IPS-NIHi11 (cell line): ENCODE results near the gene CENPP.
"Not testable (repeated sequence)": the region's sequence is repeated elsewhere in the genome, so short reads cannot be mapped to it uniquely, and the experiment has no call there.

Source experiments
- DNase-seq: peaks from one replicate; pipeline ENCODE4 v3.0.0; 2012; ENCODE audit warnings: mixed read lengths, low spot score

Gene CENPP

DNA sequence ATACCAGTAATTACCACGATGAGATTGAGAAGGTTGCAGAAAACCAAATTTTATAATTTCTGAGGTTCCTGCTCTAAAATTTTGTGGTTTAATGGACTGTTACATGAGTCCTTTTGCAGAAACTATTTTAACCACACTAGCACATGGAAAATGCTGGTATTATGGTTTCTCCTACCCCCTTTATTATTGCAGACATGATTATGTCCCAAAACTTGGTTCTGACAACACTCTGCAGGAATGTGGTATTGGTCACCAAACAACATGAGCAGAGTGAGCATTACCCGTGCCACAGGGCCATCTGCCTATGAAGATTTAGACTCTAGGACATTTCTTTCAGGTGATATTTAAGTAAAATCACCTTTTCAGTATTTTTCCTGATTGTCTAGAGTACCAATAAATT is 212.8 kb downstream of the CENPP start:
- no peak for DNase-seq

DNA sequence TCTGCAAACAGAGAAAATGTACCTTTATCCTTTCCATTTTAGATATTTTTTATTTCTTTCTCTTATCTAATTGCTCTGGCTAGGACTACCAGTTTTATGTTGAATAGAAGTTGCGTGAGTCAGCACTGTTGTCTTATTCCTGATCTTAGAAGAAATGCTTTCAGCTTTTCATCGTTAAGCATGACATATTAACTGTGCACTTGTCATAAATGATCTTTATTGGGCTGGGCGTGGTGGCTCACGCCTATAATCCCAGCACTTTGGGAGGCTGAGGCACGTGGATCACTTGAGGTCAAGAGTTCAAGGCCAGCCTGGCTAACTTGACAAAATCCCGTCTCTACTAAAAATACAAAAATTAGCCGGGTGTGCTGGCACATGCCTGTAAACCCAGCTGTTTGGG is 218.2 kb downstream of the CENPP start:
- DNase-seq: no peak

DNA sequence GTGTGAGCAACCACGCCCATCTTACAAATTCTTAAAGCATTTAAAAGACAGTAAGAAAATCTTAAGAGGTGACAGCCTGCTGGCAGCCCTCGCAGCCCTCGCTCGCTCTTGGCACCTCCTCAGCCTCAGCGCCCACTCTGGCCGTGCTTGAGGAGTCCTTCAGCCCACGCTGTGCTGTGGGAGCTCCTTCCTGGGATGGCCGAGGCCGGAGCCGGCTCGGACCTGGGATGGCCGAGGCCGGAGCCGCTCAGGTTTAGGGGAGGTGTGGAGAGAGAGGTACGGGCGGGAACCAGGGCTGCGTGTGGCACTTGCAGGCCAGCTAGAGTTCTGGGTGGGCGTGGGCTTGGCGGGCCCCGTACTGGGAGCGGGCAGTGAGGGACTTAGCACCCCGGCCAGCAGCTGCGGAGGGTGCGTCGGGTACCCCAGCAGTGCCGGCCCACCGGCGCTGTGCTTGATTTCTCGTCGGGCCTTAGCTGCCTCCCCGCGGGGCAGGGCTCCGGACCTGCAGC is 219.3 kb downstream of the CENPP start:
- no peak for DNase-seq

DNA sequence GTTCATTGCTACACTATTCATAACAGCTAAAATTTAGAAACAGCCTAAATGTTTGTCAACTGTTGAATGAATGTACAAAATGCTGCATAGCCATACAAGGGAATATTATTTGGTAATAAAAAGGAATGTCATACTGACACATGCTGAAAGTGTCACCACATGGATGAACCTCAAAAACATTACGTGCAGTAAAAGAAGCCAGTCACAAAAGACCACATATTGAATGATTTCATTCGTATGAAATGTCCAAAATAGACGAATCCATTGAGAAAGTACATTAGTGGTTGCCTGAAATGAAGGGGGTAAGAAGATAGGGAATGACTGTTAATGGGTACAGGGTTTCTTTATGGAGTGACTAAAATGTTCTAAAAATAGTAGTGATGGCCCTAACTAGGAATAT is 221.6 kb downstream of the CENPP start:
- no peak for DNase-seq

DNA sequence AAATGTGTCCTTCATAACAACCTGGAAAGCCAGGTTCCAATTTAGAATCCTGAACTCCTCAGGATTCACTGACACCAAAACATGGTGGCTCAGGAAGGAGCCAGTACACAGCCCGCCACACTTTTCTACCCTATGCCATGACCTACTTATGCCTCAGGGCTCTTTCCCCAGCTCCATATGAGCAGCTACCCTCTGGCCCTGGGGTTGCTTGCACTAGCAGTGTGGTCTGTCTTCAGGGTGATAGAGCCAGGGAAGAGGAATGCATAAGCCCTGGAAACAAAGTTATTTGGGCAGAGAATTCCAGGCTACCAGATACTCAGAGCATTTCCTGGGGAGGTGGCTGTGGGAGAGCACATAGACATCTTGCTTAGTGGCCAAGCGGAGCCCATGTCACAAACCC is 225.0 kb downstream of the CENPP start:
- DNase-seq: no peak

DNA sequence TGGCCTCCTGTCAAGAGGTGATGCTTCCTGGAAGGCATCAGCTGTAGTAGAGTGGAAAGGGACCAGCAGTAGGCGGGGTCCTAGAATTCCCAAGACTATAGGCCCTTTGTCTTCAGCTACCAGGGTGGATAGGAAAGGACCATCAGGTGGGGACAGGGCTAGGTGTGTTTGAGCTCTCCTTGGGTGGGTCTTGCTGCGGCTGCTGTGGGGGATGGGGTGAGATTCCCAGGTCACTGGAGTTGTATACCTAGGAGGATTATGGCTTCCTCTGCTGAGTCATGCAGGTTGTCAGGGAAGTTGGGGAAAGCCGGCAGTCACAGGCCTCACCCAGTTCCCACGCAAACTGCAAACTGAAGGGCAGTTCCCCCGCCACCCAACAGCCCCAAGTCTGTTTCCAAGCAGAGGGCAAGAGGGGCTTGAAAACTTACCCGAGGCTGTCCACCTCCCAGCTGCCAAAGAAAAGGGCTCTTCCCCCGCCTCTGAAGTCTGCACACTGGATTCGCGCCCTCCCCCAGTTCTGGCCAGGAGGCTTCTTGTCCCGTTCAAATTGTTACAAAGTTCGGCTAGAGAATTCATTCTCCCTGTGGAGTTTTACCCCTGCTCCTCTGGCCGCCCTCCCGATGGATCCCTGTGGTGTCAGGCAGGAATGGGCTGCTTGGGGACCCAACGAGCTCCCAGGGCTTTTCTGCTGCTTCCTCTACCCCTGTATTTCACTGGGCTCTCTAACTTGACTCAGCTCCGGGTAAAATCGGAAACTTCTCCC is 233.0 kb downstream of the CENPP start:
- DNase-seq: no peak

DNA sequence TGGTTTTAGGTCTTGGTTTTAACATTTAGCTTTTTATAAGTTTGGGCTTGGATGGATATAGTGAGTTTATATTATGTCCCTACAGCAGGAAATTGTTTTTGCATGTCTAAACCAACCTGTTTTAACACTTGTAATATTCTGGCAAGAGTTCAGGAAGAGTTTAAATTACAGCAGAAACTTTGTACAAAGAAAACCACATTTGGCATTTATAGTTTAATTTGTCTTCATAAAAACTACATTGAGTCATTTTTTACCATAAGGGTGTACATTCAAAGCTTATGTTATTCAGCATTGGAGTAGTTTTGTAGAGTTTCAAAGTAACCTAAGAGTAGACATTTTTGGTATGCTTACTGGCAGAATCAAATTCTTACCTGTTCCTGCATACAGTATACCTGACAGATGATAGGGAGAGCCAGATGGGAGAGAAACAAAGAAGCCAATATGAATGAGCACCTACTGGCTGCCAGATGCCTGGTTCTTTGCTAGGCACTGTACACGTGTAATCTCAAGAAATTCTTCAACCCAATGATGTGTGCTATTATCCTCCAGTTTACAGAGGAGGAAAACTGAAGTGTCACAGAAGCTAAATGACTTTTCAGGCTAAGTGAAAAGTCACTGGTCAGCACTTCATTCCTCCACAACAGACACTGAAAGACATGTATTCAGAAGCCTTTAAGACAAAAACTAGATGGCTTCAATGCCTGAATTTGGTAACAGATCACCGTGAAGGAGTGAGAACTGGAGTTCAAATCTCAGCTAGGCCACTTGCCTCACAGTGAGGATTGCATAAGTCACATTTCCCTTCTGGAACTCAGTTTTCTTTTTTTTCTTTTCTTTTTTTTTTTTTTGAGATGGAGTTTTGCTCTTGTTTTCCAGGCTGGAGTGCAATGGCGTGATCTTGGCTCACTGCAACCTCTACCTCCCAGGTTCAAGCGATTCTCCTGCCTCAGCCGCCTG is 235.9 kb downstream of the CENPP start:
- DNase-seq: no peak

DNA sequence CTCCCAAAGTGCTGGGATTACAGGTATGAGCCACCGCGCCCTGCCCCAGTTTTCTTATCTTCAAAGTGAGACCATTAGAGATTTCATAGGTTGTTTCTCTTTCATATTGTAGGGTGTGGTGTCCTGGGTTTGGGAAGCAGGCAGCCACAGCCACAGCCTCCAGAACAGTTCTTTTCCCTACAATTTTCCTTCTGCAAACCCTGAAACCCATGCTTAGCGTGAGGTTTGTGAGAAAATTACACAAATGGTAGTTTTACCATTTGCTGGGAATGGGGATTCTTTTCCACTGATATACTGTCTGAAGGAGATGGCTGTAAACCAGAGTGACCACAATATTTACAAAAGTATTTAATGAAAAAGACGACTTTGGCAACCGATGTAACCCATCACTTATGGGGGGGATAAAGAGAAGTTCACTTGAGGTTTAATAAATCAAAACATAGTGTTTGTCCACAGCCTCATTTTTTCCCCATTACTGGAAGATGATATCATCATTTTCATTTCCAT is 236.8 kb downstream of the CENPP start:
- no peak for DNase-seq

DNA sequence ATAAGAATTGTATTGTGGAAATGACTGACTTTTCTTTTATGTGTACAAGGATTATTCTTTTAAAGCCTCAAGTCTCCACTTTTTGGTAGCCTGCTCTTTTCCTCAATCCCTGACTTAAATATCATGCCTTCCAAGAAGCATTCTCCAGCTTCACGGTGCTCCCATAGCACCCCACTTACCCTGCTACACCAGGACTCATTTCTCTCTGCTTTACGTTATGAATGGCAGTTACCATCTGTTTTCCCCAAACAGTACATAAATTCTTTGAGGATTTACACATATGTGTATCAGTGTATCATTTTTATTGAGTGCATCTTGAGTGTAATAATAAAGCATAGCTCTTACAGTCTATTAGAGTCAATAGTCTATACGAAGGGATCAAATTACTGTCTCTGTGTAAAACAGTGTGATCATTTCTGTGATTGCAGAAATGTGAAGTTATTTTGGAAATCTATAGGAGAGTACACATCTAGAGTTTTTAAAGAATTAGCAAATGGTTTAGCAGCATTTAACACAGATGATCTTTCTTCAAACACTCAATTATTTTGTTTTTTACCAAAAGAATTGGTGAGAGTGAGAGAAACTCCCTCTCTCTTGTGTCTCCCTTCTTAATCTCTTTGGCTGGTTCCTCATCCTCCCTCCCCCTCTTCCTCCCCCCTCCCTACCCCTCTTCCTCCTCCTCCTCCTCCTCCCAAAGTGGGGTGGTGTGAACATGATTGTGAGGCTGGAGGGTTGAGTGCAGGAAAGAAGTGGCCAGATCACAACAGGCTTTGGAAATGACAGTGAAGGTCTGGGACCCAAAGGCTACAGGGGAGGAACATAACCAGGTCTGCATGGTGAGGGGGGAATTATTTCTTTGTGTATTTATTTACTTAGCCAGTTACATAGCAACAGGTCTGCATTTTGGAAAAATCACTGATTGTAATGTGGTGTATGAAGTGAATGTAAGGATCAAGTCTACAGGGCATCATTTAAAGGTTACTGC is 237.7 kb downstream of the CENPP start:
- no peak for DNase-seq

DNA sequence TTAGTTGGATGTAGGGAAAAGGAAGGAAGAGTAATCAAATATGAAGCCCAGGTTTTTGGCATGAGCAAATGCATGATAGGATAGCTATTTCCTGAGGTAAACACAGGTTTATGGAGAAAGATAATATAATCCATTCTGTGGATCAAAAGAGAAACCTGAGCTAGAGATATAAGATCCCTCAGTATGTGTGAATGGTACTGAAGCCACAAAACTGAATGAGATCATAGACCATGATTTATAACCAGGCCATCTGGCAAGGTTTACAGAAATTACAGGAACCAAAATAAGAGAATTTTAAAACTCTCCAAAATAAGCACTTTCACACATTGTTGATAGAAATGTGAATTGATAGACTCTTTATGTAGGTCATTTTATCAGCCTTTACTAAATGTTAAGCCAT is 238.8 kb downstream of the CENPP start:
- DNase-seq: no peak

DNA sequence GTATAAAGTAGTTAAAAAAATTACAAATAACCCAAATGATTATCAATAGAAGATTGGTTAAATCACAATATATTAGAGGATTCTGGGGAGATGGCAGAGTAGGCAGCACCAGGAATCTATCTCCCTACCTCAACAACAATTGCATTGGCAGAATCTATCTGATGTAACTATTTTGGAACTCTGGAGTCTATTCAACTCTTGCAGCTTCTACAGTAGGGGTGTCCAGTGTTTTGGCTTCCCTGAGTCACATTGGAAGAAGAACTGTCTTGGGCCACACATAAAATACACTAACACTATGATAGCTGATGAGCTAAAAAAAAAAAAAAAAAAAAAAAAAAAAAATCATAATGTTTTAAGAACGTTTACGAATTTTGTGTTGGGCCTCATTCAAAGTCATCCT is 239.2 kb downstream of the CENPP start:
- DNase-seq: no peak

DNA sequence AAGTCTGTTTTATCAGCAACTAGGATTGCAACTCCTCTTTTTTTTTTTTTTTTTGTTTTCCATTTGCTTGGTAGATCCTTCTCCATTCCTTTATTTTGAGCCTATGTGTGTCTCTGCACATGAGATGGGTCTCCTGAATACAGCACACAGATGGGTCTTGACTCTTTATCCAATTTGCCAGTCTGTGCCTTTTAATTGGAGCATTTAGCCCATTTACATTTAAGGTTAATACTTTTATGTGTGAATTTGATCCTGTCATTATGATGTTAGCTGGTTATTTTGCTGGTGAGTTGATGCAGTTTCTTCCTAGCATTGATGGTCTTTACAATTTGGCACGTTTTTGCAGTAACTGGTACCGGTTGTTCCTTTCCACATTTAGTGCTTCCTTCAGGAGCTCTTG is 246.1 kb downstream of the CENPP start:
- DNase-seq: not testable (repeated sequence)

DNA sequence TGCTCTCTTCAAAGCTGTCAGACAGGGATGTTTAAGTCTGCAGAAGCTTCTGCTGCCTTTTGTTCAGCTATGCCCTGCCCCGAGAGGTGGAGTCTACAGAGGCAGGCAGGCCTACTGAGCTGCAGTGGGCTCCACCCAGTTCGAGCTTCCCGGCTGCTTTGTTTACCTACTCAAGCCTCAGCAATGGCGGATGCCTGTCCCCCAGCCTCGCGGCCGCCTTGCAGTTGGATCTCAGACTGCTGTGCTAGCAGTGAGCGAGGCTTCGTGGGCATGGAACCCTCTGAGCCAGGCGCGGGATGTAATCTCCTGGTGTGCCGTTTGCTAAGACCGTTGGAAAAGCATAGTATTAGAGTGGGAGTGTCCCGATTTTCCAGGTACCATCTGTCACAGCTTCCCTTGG is 247.9 kb downstream of the CENPP start:
- not testable (repeated sequence) for DNase-seq

DNA sequence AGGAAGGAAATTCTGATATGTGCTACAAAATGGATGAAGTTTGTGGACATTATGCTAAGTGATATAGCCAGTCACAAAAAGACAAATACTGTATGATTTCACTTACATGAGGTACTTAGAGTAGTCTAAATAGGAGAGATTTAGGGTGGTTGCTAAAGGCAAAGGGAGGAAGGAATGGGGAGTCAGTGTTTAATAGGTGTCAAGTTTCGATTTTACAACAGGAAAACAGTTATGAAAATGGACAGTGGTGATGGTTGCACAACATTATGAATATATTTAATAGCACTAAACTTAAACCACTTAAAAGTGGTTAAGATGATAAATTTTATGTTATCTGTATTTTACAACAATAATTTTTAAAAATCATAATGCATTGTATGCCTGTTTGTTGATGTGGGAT is 250.4 kb downstream of the CENPP start:
- DNase-seq: no peak

DNA sequence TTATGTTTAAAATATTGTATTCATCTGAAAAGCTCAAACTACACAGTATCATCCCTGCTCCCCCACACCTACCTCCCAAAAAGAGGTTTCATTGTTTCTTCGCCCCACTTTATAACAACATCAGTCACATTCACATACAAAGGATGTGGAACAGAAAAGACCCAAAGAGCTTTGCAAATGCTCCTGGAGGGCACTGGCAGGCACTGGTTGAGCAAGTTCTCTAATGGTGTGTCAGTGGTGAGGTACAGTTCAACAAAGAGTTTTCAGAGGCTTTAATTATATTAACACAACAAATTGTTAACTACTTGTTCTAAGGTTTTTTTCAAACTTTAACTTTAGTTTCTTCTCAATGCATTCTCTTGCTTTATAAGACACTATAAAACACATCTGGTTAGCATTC is 264.2 kb downstream of the CENPP start:
- DNase-seq: no peak

DNA sequence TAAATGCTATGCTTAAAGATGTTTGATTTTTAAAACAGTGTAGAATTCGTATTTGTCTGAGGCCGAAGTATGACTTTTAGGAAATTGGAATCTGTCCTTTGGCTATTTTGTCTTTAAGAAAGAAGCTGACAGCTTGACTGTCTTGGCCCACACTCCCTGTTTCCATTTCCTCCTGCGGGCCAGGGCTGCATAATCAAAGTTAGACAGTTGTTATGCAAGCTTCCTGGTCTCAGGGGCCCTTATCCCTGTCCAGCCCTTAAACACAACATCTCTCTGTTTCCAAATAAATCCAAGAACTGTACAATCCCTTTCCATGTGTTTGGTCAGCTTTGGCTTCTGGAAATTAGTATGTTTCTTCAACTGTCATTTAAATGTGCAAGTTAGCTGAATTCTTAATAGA is 264.6 kb downstream of the CENPP start:
- no peak for DNase-seq

DNA sequence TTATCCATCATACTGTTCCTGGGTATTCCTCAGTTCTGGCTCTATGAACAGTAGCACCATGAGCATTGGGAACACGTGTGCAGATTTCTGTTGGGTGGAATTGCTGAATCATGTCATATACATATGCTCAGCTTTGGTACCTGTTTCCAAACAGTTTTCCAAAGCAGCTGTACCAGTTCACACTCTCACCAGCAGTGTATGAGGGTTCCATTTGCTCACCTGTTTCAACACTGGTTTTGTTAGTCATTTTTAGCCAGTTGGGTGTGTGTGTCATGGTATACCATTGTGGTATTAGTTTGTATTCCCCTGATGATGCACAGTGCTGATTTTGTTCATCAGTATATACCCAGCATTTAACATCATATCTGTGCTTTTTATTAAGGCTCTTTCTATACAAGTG is 266.8 kb downstream of the CENPP start:
- DNase-seq: no peak

DNA sequence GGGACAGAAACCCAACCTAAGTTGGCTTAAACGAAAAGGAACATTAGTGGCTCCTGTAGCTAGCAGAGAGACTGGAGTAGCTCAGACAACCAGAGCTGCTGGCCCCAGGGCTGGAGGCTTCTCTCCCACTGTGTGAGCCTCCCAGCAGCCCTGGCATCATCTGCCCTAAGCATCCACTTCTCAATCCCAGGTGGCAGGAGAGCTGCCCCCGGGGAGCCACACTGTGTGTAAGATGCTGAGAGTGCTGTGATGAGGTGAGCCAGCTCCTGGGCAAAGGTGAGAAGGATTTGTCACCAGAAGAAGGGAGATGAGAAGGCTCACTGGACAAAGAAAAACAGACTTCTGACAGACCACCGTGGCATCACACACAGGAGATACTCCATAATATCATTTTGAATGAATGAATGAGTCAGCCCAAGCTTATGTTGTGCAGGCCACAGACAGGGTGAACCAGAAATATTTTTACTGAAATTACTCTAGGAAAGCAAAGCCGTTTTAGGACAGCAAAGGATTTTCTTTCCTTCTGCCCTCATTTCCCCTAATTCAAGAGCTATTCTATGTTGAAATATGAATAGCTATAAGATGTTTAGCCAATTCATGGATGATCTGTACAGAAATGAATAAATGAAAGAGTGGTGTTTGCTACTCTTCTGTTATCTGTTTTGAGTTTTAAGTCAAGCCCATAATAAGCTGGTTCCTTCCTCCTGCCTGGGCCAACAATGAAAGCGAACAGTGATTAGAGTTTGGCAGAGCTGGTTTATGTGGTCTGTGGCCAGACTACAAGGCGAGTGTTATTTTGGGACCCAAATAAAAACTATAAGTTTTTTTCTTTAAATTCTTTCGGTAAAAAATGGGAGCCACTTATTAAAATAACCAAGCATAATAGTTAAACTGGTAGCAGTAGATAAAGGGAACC is 267.5 kb downstream of the CENPP start:
- no peak for DNase-seq

DNA sequence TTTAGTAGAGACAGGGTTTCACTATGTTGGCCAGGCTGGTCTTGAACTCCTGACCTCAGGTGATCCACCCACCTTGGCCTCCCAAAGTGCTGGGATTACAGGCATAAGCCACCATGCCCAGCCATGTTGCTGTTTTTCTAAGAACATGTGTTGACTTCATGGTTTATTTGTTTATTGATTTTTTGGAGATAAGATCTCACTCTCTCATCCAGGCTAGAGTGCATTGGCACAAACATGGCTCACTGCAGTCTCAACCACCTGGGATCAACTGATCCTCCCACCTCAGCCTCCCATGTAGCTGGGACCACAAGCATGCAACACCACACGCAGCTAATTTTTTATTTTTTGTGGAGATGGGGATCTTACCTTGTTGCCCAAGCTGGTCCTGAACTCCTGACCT is 269.3 kb downstream of the CENPP start:
- DNase-seq: not testable (repeated sequence)

DNA sequence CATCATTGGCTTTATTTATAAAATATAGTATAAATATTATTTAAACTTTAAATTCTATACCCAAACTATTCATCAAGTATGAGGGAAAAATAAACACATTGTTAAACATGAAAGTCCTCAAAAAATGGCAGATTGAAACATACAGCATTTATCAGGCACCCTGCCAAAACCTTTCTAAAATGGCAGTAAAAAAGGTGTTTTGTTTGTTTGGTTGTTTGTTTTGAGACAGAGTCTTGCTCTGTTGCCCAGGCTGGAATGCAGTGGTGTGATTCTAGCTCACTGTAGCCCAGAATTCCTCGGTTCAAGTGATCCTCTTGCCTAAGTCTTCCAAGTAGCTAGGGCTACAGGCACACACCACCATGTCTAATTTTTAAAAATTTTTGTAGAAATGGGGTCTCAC is 270.2 kb downstream of the CENPP start:
- no peak for DNase-seq

DNA sequence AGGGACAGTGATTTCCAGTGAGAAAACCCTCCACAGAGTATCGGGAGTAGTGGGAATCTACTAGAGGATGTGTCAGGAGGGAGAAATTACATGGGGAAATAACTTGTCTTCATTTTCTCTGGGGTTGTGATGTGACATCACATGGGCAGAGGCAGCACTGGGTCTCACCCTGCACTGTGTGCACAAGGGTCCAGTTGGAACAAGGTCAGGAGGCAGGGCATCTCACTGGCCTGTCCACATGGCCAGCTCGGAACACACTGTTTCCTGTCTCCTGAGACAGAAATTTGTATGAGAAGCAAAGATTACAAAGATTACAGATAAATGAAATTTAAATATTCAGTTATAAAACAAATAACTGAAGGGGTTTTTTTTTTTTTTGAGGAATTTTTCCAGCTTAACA is 272.6 kb downstream of the CENPP start:
- no peak for DNase-seq
